HG02759 (cell line): Measurements from ENCODE around the gene CASP1.

Source experiments
- ATAC-seq: cut with Tn5 transposase; IDR thresholded peaks from one replicate; pipeline ENCODE4 v1.9.1; 2021; ENCODE audit warnings: mild to moderate bottlenecking, moderate library complexity; ENCODE audit not compliant: unreplicated experiment

The CASP1 gene

DNA sequence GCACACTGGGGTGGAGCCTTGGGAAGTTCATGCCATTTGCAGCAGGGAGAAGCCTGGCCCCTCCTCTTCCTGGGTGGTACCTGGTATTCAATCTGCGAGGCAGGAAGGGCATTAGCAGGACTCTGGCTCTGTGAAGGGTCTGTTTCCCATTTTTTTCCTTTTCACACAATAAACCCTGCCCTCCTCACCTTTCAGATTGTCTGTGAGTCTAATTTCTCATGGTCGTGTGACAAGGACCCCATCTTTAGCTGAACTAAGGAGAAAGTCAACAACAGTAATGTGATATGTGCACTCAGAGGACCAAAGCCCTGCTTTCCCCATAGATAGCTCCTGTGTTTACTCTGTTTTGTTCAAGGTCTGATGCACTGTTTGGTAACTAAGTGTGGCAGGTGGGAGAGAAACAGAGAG, 39.9 kb downstream of the CASP1 start:
- no peak for ATAC-seq

DNA sequence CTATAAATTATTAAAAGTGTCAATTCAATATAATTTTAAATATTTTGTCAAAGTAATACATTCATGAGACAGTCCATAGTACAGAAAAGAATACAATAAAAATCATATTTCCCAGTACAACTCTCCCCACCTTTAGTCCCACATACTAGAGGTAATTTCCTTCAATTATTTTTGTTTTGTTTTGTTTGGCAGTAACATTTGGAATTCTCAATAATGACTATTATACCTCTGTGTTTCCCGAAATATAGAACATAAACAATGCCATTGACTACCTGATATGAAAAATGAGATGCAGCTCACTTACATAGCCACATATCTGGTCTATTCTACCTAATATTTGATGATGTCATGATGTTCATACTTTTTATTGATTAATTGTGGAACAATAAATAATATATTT, 42.2 kb downstream of the CASP1 start:
- ATAC-seq = no peak

DNA sequence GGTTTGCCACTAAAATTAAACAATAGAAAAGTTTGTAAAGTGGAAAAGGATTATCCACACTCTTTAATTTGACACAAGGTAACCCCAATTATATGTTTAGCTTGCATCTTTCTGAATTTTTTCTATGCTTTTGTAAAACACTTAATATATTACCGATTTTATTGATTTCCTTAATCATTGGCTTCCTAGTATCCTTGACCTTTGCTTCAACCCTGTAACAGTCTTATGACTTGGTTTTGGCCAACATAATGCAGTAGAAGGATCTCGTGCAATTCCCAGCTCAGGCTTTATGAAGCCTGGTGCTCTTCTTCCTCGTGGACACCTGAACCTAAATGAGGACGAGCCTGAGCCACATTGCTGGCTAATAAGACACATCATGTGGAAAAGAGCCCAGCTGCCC, 43.0 kb downstream of the CASP1 start:
- no peak for ATAC-seq

DNA sequence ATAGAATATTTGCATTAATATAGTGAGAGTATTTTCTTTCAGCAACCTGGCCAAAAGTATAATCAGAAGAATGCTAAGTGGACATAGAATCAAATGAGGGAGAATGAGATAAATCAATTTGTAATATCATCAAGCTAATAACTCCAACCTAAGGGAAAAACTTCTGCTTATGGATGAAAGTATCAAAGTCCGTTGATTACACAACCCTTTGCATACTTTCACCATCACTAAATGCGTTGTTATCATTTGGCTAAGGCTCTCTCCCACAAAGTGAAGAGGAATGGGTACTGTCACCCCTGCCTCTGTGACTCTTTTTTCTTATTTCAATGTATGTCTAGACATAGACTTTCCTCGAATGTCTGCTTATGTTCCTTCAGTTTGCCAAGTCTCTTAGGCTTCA, 50.1 kb downstream of the CASP1 start:
- ATAC-seq = no peak

DNA sequence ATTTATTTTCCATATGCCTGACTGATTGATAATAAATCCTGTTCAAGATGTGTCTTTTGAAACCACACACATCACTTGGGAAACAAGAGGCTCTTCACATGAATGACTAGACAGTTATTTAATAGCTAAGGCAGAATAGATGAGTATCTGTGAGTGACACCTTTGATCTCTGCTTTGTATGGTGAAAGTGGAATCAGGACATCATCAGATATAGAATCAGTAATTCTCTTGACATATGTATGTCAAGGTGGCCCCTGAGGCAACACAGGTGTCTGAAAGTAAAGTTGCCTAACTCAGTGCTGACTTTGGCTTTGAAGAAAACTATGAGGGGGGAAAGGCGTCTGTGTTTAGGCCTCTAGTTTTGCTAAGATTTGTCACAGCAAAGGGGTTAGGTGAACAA, 55.1 kb downstream of the CASP1 start:
- no peak for ATAC-seq
